ENCODE results near the gene ZP1.

- TF ChIP-seq ZNF138 (tag by site-specific recombination; IDR thresholded peaks at IDR 0.05; ENCODE audit: borderline replicate concordance) (no peak), GLI4 (tag by site-specific recombination; IDR thresholded peaks at IDR 0.05) (no peak), ZBTB7A (tag by site-specific recombination; IDR thresholded peaks at IDR 0.05; ENCODE audit: low read depth) (no peak), ZNF513 (tag by site-specific recombination; IDR thresholded peaks at IDR 0.05) (no peak), ZNF24 (tag by site-specific recombination; IDR thresholded peaks at IDR 0.05) (no peak), TSHZ1 (tag by site-specific recombination; IDR thresholded peaks at IDR 0.05; ENCODE audit: borderline replicate concordance) (no peak), ZNF350 (tag by site-specific recombination; IDR thresholded peaks at IDR 0.05) (no peak), ZBTB20 (tag by site-specific recombination; IDR thresholded peaks at IDR 0.05) (no peak), OSR2 (tag by site-specific recombination; IDR thresholded peaks at IDR 0.05) (no peak), ZNF629 (tag by site-specific recombination; IDR thresholded peaks at IDR 0.05) (no peak)
- TF ChIP-seq, protein P1, sequence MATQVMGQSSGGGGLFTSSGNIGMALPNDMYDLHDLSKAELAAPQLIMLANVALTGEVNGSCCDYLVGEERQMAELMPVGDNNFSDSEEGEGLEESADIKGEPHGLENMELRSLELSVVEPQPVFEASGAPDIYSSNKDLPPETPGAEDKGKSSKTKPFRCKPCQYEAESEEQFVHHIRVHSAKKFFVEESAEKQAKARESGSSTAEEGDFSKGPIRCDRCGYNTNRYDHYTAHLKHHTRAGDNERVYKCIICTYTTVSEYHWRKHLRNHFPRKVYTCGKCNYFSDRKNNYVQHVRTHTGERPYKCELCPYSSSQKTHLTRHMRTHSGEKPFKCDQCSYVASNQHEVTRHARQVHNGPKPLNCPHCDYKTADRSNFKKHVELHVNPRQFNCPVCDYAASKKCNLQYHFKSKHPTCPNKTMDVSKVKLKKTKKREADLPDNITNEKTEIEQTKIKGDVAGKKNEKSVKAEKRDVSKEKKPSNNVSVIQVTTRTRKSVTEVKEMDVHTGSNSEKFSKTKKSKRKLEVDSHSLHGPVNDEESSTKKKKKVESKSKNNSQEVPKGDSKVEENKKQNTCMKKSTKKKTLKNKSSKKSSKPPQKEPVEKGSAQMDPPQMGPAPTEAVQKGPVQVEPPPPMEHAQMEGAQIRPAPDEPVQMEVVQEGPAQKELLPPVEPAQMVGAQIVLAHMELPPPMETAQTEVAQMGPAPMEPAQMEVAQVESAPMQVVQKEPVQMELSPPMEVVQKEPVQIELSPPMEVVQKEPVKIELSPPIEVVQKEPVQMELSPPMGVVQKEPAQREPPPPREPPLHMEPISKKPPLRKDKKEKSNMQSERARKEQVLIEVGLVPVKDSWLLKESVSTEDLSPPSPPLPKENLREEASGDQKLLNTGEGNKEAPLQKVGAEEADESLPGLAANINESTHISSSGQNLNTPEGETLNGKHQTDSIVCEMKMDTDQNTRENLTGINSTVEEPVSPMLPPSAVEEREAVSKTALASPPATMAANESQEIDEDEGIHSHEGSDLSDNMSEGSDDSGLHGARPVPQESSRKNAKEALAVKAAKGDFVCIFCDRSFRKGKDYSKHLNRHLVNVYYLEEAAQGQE (tag by site-specific recombination; IDR thresholded peaks at IDR 0.05), result no peak
- TF ChIP-seq, protein P2, sequence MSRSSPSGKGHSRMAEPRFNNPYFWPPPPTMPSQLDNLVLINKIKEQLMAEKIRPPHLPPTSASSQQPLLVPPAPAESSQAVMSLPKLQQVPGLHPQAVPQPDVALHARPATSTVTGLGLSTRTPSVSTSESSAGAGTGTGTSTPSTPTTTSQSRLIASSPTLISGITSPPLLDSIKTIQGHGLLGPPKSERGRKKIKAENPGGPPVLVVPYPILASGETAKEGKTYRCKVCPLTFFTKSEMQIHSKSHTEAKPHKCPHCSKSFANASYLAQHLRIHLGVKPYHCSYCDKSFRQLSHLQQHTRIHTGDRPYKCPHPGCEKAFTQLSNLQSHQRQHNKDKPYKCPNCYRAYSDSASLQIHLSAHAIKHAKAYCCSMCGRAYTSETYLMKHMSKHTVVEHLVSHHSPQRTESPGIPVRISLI (tag by site-specific recombination; IDR thresholded peaks at IDR 0.05), result no peak
These were observed 26.6 kb upstream of the ZP1 start for GRCh38 chr11:60840470-60841430.

Data from HEK293 (cell line).